K562 (cell line): ENCODE results near the gene ROPN1L. TPM values are rescaled to one million over a fixed set of nuclear protein-coding genes. Genes with fewer than 3 reads are reported as not detected.

Source experiments
- HLTF ChIP-seq: fragments of 450-650 bp; IDR thresholded peaks from 2 replicates; pipeline ENCODE4 v1.6.1; 2016
- POLR2AphosphoS2 ChIP-seq: IDR thresholded peaks from 2 replicates; pipeline ENCODE4 v1.6.1; 2012; ENCODE audit warnings: low read length, improper control_type of control experiment
- RBM25 ChIP-seq: fragments of 200-400 bp; formaldehyde crosslinking; IDR thresholded peaks from 2 replicates; pipeline ENCODE4 v1.6.1; 2018; ENCODE audit warnings: low read length, low read depth, moderate library complexity; ENCODE audit not compliant: severe bottlenecking
- RCOR1 ChIP-seq, 2 experiments: IDR thresholded peaks; 2 replicates each; pipeline ENCODE4 v1.6.1; 2012; ENCODE audit warnings: low read depth in 2 of 2, low read length in 2 of 2, borderline replicate concordance in 1 of 2, improper control_type of control experiment in 1 of 2
- RNF2 ChIP-seq: sonication (generic); IDR thresholded peaks from 2 replicates; pipeline ENCODE4 v1.6.1; 2016
- ZKSCAN3 ChIP-seq: fragments of 250-450 bp; sonication (Bioruptor Pico); IDR thresholded peaks from 2 replicates; pipeline ENCODE4 v1.4.0; 2020
- ZNF696 ChIP-seq: fragments of 250-450 bp; sonication (Bioruptor Pico); conservative IDR thresholded peaks from 2 replicates; pipeline ENCODE4 v1.4.0; 2020; ENCODE audit warnings: mild to moderate bottlenecking, moderate library complexity
- polyA plus RNA-seq, 8 experiments: library from polyadenylated mRNA; depleted of rRNA in 4 of 8; stranded (reverse) in 5 of 8; unstranded in 3 of 8; fragments of >200 nt; fragmentation: Nextera tagmentation in 2 of 8; fragmentation: Illumina TruSeq in 1 of 8; extraction: Ambion mirVana in 2 of 8; extraction: Trizol in 1 of 8; gene quantifications; 2 replicates each; pipeline versions ENCODE4 v1.2.1 to v1.2.3, GENCODE V29; 2011 to 2014; ENCODE audit warnings: inconsistent platforms in 1 of 8, missing spikeins in 1 of 8
- total RNA-seq, 7 experiments: library from RNA; depleted of rRNA in 6 of 7; stranded (reverse); fragments of >200 nt in 6 of 7; fragmentation: Illumina TruSeq in 2 of 7; extraction: Trizol in 2 of 7; gene quantifications; 2 replicates each; pipeline versions ENCODE4 v1.2.1 to v1.2.3, GENCODE V29; 2011 to 2021; ENCODE audit warnings: low replicate concordance in 1 of 7
- TF ChIP-seq, protein P1 (sequence below): fragments of 200-600 bp; sonication (generic); IDR thresholded peaks from one replicate; pipeline ENCODE4 v1.6.1; 2012; ENCODE audit warnings: mild to moderate bottlenecking, low read depth, low read length, inconsistent platforms
- TF ChIP-seq, protein P2 (sequence below): fragments of 250-450 bp; sonication (Bioruptor Pico); IDR thresholded peaks from 2 replicates; pipeline ENCODE4 v1.4.0; 2020
- TF ChIP-seq, protein P3 (sequence below): fragments of 450-650 bp; formaldehyde crosslinking; IDR thresholded peaks from 2 replicates; pipeline ENCODE4 v1.4.0; 2022; ENCODE audit warnings: mild to moderate bottlenecking, moderate library complexity

ROPN1L gene
- total and polyA plus RNA-seq, 9 of the 15 experiments (the other 6 are each of a cell fraction or from before 2014, with no cell fraction given): 0.04 to 0.85 (median 0.24) TPM; not detected in 3

DNA sequence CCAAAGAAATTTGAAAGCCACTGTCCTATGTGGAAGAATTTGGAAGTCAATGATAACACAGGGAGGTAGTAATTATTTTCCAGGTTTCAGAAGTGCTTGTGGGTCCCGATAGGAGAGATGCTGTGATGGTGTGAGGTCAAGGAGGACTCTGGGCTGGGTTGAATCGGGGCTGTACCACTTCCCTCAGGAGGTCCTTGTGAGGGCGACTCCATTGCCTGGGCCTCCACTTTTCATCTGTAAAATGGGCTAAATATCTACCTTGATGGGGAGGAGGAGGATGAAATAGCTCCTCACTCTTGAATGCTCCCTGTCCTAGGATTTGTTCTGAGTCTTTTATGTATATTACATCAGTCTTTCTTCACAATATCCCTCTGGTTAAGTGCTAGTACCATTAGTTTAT is 59.0 kb downstream of the ROPN1L start (continued):
- TF ChIP-seq, protein P1, sequence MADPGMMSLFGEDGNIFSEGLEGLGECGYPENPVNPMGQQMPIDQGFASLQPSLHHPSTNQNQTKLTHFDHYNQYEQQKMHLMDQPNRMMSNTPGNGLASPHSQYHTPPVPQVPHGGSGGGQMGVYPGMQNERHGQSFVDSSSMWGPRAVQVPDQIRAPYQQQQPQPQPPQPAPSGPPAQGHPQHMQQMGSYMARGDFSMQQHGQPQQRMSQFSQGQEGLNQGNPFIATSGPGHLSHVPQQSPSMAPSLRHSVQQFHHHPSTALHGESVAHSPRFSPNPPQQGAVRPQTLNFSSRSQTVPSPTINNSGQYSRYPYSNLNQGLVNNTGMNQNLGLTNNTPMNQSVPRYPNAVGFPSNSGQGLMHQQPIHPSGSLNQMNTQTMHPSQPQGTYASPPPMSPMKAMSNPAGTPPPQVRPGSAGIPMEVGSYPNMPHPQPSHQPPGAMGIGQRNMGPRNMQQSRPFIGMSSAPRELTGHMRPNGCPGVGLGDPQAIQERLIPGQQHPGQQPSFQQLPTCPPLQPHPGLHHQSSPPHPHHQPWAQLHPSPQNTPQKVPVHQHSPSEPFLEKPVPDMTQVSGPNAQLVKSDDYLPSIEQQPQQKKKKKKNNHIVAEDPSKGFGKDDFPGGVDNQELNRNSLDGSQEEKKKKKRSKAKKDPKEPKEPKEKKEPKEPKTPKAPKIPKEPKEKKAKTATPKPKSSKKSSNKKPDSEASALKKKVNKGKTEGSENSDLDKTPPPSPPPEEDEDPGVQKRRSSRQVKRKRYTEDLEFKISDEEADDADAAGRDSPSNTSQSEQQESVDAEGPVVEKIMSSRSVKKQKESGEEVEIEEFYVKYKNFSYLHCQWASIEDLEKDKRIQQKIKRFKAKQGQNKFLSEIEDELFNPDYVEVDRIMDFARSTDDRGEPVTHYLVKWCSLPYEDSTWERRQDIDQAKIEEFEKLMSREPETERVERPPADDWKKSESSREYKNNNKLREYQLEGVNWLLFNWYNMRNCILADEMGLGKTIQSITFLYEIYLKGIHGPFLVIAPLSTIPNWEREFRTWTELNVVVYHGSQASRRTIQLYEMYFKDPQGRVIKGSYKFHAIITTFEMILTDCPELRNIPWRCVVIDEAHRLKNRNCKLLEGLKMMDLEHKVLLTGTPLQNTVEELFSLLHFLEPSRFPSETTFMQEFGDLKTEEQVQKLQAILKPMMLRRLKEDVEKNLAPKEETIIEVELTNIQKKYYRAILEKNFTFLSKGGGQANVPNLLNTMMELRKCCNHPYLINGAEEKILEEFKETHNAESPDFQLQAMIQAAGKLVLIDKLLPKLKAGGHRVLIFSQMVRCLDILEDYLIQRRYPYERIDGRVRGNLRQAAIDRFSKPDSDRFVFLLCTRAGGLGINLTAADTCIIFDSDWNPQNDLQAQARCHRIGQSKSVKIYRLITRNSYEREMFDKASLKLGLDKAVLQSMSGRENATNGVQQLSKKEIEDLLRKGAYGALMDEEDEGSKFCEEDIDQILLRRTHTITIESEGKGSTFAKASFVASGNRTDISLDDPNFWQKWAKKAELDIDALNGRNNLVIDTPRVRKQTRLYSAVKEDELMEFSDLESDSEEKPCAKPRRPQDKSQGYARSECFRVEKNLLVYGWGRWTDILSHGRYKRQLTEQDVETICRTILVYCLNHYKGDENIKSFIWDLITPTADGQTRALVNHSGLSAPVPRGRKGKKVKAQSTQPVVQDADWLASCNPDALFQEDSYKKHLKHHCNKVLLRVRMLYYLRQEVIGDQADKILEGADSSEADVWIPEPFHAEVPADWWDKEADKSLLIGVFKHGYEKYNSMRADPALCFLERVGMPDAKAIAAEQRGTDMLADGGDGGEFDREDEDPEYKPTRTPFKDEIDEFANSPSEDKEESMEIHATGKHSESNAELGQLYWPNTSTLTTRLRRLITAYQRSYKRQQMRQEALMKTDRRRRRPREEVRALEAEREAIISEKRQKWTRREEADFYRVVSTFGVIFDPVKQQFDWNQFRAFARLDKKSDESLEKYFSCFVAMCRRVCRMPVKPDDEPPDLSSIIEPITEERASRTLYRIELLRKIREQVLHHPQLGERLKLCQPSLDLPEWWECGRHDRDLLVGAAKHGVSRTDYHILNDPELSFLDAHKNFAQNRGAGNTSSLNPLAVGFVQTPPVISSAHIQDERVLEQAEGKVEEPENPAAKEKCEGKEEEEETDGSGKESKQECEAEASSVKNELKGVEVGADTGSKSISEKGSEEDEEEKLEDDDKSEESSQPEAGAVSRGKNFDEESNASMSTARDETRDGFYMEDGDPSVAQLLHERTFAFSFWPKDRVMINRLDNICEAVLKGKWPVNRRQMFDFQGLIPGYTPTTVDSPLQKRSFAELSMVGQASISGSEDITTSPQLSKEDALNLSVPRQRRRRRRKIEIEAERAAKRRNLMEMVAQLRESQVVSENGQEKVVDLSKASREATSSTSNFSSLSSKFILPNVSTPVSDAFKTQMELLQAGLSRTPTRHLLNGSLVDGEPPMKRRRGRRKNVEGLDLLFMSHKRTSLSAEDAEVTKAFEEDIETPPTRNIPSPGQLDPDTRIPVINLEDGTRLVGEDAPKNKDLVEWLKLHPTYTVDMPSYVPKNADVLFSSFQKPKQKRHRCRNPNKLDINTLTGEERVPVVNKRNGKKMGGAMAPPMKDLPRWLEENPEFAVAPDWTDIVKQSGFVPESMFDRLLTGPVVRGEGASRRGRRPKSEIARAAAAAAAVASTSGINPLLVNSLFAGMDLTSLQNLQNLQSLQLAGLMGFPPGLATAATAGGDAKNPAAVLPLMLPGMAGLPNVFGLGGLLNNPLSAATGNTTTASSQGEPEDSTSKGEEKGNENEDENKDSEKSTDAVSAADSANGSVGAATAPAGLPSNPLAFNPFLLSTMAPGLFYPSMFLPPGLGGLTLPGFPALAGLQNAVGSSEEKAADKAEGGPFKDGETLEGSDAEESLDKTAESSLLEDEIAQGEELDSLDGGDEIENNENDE: no peak
- peak; percentile 76 for TF ChIP-seq RBM25
- TF ChIP-seq, protein P2, sequence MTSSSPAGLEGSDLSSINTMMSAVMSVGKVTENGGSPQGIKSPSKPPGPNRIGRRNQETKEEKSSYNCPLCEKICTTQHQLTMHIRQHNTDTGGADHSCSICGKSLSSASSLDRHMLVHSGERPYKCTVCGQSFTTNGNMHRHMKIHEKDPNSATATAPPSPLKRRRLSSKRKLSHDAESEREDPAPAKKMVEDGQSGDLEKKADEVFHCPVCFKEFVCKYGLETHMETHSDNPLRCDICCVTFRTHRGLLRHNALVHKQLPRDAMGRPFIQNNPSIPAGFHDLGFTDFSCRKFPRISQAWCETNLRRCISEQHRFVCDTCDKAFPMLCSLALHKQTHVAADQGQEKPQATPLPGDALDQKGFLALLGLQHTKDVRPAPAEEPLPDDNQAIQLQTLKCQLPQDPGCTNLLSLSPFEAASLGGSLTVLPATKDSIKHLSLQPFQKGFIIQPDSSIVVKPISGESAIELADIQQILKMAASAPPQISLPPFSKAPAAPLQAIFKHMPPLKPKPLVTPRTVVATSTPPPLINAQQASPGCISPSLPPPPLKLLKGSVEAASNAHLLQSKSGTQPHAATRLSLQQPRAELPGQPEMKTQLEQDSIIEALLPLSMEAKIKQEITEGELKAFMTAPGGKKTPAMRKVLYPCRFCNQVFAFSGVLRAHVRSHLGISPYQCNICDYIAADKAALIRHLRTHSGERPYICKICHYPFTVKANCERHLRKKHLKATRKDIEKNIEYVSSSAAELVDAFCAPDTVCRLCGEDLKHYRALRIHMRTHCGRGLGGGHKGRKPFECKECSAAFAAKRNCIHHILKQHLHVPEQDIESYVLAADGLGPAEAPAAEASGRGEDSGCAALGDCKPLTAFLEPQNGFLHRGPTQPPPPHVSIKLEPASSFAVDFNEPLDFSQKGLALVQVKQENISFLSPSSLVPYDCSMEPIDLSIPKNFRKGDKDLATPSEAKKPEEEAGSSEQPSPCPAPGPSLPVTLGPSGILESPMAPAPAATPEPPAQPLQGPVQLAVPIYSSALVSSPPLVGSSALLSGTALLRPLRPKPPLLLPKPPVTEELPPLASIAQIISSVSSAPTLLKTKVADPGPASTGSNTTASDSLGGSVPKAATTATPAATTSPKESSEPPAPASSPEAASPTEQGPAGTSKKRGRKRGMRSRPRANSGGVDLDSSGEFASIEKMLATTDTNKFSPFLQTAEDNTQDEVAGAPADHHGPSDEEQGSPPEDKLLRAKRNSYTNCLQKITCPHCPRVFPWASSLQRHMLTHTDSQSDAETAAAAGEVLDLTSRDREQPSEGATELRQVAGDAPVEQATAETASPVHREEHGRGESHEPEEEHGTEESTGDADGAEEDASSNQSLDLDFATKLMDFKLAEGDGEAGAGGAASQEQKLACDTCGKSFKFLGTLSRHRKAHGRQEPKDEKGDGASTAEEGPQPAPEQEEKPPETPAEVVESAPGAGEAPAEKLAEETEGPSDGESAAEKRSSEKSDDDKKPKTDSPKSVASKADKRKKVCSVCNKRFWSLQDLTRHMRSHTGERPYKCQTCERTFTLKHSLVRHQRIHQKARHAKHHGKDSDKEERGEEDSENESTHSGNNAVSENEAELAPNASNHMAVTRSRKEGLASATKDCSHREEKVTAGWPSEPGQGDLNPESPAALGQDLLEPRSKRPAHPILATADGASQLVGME: no peak
- TF ChIP-seq, protein P3, sequence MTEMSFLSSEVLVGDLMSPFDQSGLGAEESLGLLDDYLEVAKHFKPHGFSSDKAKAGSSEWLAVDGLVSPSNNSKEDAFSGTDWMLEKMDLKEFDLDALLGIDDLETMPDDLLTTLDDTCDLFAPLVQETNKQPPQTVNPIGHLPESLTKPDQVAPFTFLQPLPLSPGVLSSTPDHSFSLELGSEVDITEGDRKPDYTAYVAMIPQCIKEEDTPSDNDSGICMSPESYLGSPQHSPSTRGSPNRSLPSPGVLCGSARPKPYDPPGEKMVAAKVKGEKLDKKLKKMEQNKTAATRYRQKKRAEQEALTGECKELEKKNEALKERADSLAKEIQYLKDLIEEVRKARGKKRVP (CRISPR knock-in tag): no peak
- no peak for TF ChIP-seq ZKSCAN3
- no peak for TF ChIP-seq ZNF696
- no peak for TF ChIP-seq POLR2AphosphoS2
- TF ChIP-seq RCOR1 (IDR thresholded peaks at IDR 0.05; ENCODE audit: borderline replicate concordance in 1 of 2, low read depth in 2 of 2, low read length in 2 of 2): 0 out of 4 replicates have a peak, but pooled peaks of 1 of the 2 experiments have one; percentile 52
- TF ChIP-seq RNF2: no peak
- no peak for TF ChIP-seq HLTF
